ENCODE measurements around the gene CALML4.
A peak's percentile ranks its signal among the peaks of the same experiment; 100 is the strongest.
"Not testable (repeated sequence)": the region's sequence is repeated elsewhere in the genome, so short reads cannot be mapped to it uniquely, and the experiment has no call there.

The CALML4 gene

GRCh38 chr15:68192117-68192516 is 13.0 kb downstream of the CALML4 start:
- H3K4me1 Mint-ChIP-seq: peaks cover 3% of the 10 kb centered on the region
- H3K27ac Mint-ChIP-seq: no peak overlapping the region
- H3K9me3 Mint-ChIP-seq: no peaks in the 10 kb centered on the region
- no peak for ATAC-seq
- no peaks in the 10 kb centered on the region for H3K27me3 Mint-ChIP-seq
- no peak overlapping the region for H3K4me3 Mint-ChIP-seq
- H3K36me3 Mint-ChIP-seq: peaks cover 52% of the 10 kb centered on the region

- Mint-ChIP-seq H3K27me3 (no peaks in the 10 kb centered on the region), H3K36me3 (peaks cover 52% of the 10 kb centered on the region), H3K4me1 (no peaks in the 10 kb centered on the region), H3K9me3 (no peaks in the 10 kb centered on the region), H3K27ac (no peak overlapping the region), H3K4me3 (no peak overlapping the region)
- no peak for ATAC-seq
Observed at GRCh38 chr15:68191555-68191954, 13.6 kb downstream of the CALML4 start.

DNA sequence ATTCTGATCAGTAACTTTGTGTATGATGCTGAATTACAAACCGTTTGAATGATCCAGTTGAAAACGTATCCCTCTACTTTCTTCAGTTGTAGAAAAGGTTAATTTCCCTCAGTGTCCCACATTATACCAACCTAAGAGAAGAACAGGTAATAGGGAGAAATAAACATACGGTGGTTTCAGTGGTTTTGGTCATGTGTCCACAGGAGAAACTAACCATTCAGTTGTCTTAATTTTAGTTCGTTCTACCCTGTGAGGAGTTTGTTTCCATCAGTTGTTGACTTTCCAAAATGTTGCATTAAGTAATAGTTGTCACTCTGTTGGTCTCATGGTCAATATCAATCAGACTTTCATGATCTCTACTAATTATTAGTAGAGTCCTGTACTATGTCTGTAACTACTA is 15.1 kb downstream of the CALML4 start:
- ATAC-seq: no peak
- Mint-ChIP-seq H3K4me3 (no peak overlapping the region), H3K36me3 (peaks cover 55% of the 10 kb centered on the region), H3K27me3 (no peaks in the 10 kb centered on the region), H3K27ac (no peak overlapping the region), H3K4me1 (no peaks in the 10 kb centered on the region), H3K9me3 (no peaks in the 10 kb centered on the region)

DNA sequence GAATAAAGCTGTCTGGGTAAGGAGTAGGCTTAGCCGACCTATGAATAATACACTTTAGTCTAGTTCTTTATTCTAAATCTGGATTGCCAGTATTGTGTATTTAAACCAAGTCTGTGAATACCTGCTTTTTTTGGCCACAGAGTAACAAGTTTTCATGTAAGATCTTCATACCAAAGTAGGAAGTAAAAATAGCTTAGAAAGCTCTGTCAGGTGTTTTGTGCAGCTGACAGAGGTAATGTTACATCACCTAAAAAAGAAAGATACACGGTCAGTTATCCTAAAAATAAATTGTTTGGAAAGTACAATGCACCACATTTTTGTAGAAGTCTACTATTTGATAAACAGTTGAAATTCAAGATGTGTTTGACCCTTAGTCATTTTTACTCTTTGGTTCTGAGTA is 16.5 kb downstream of the CALML4 start:
- no peaks in the 10 kb centered on the region for H3K27me3 Mint-ChIP-seq
- no peaks in the 10 kb centered on the region for H3K4me1 Mint-ChIP-seq
- peaks cover 54% of the 10 kb centered on the region for H3K36me3 Mint-ChIP-seq
- H3K4me3 Mint-ChIP-seq: no peak overlapping the region
- H3K9me3 Mint-ChIP-seq: no peaks in the 10 kb centered on the region
- no peak for ATAC-seq
- peak overlapping the region; percentile 8 for H3K27ac Mint-ChIP-seq

GRCh38 chr15:68187559-68187958 is 17.6 kb downstream of the CALML4 start:
- H3K9me3 Mint-ChIP-seq: no peaks in the 10 kb centered on the region
- H3K36me3 Mint-ChIP-seq: peaks cover 52% of the 10 kb centered on the region
- H3K4me3 Mint-ChIP-seq: no peak overlapping the region
- H3K4me1 Mint-ChIP-seq: no peaks in the 10 kb centered on the region
- no peak for ATAC-seq
- no peak overlapping the region for H3K27ac Mint-ChIP-seq
- H3K27me3 Mint-ChIP-seq: no peaks in the 10 kb centered on the region

GRCh38 chr15:68186671-68187397 is 18.3 kb downstream of the CALML4 start:
- Mint-ChIP-seq H3K4me1 (no peaks in the 10 kb centered on the region), H3K4me3 (no peak overlapping the region), H3K27me3 (no peaks in the 10 kb centered on the region), H3K36me3 (peaks cover 46% of the 10 kb centered on the region), H3K9me3 (no peaks in the 10 kb centered on the region), H3K27ac (no peak overlapping the region)
- ATAC-seq: no peak

GRCh38 chr15:68184616-68185480 is 20.3 kb downstream of the CALML4 start:
- peaks cover 64% of the 10 kb centered on the region for H3K36me3 Mint-ChIP-seq
- no peaks in the 10 kb centered on the region for H3K27me3 Mint-ChIP-seq
- no peak overlapping the region for H3K27ac Mint-ChIP-seq
- no peak overlapping the region for H3K4me3 Mint-ChIP-seq
- no peak for ATAC-seq
- no peaks in the 10 kb centered on the region for H3K9me3 Mint-ChIP-seq
- H3K4me1 Mint-ChIP-seq: no peaks in the 10 kb centered on the region

DNA sequence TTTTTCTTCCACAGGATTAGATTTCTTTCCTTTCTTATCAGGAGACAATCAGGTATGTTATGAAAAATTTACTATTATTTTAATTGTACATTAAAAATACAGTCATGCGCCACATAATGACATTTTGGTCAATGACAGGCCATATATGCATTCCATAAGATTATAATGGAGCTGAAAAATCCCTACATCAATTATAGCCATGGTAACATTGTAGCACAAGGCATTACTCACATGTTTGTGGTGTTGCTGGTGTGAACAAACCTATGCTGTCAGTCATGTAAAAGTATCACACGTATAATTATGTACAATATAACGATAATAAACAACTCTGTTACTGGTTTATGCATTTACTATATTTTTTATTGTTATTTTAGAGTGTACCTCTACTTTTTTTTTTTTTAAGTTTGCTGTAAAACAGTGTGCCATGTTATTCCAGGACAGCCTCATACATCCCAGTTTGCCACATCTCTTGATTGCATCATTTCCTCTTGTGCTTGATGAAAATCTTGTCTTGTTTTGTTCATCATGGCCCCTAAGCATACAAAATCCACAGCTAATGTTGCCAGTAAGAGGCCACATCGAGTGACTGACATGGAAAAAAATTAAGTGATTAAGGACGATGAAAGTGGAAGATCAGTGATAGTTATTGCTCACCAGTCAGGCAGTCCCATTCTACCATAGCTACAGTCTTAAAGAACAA is 21.4 kb downstream of the CALML4 start:
- Mint-ChIP-seq H3K4me3 (no peak overlapping the region), H3K36me3 (peaks cover 60% of the 10 kb centered on the region), H3K4me1 (no peaks in the 10 kb centered on the region), H3K9me3 (no peaks in the 10 kb centered on the region), H3K27ac (no peak overlapping the region), H3K27me3 (no peaks in the 10 kb centered on the region)
- no peak for ATAC-seq

- H3K4me1 Mint-ChIP-seq: no peaks in the 10 kb centered on the region
- H3K27me3 Mint-ChIP-seq: no peaks in the 10 kb centered on the region
- no peak for ATAC-seq
- H3K27ac Mint-ChIP-seq: no peak overlapping the region
- no peaks in the 10 kb centered on the region for H3K9me3 Mint-ChIP-seq
- H3K4me3 Mint-ChIP-seq: no peak overlapping the region
- peaks cover 49% of the 10 kb centered on the region for H3K36me3 Mint-ChIP-seq
Observed at GRCh38 chr15:68177742-68178141, 27.4 kb downstream of the CALML4 start.

GRCh38 chr15:68176601-68177000 is 28.5 kb downstream of the CALML4 start:
- no peak for ATAC-seq
- peaks cover 45% of the 10 kb centered on the region for H3K36me3 Mint-ChIP-seq
- H3K4me3 Mint-ChIP-seq: no peak overlapping the region
- H3K4me1 Mint-ChIP-seq: no peaks in the 10 kb centered on the region
- no peak overlapping the region for H3K27ac Mint-ChIP-seq
- no peaks in the 10 kb centered on the region for H3K9me3 Mint-ChIP-seq
- no peaks in the 10 kb centered on the region for H3K27me3 Mint-ChIP-seq

DNA sequence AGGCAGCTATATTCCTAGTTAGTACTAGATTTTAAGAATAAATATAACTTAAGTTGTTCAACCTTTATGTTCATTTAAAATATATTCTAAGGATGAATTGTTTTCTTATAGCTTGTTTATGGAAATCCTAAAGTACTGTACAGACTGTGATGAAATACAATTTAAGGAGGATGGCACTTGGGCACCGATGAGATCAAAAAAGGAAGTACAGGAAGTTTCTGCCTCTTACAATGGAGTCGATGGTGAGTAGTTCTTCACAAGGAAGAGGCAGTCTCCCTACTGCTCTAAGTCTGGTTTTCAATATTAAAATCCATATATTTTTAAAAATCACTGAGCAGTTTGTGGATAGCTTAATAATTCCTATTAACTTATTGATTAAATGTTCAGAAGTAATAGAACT is 29.6 kb downstream of the CALML4 start:
- H3K27me3 Mint-ChIP-seq: no peaks in the 10 kb centered on the region
- H3K36me3 Mint-ChIP-seq: peaks cover 43% of the 10 kb centered on the region
- H3K4me3 Mint-ChIP-seq: no peak overlapping the region
- no peak for ATAC-seq
- no peaks in the 10 kb centered on the region for H3K9me3 Mint-ChIP-seq
- no peak overlapping the region for H3K27ac Mint-ChIP-seq
- no peaks in the 10 kb centered on the region for H3K4me1 Mint-ChIP-seq

DNA sequence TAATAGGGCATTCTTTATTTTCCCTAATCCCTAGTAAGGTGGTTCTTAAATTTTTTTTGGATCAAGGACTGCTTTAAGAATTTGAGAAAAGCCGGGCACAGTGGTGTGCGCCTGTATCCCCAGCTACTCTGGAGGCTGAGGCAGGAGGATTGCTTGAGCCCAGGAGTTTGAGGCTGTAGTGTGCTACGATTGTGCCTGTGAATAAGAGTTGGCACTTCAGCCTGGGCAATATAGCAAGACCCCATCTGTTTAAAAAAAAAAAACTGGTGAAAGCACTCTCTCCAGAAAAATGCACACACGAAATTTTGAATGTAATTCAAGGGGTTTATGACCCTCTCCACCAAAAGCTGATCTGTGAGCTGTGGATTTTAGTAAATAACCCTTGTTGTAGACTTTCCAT is 32.0 kb downstream of the CALML4 start:
- Mint-ChIP-seq H3K4me1 (no peaks in the 10 kb centered on the region), H3K4me3 (no peak overlapping the region), H3K9me3 (no peaks in the 10 kb centered on the region), H3K36me3 (peaks cover 41% of the 10 kb centered on the region), H3K27me3 (no peaks in the 10 kb centered on the region), H3K27ac (no peak overlapping the region)
- no peak for ATAC-seq

DNA sequence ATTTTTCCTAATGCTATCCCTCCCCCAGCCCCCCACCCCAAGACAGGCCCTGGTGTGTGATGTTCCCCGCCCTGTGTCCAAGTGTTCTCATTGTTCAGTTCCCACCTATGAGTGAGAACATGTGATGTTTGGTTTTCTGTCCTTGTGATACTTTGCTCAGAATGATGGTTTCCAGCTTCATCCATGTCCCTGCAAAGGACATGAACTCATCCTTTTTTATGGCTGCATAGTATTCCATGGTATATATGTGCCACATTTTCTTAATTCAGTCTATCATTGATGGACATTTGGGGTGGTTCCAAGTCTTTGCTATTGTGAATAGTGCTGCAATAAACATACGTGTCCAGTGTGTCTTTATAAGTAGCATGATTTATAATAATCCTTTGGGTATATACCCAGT is 33.1 kb downstream of the CALML4 start:
- H3K36me3 Mint-ChIP-seq: peaks cover 31% of the 10 kb centered on the region
- H3K9me3 Mint-ChIP-seq, H3K4me3 Mint-ChIP-seq: not testable (repeated sequence)

DNA sequence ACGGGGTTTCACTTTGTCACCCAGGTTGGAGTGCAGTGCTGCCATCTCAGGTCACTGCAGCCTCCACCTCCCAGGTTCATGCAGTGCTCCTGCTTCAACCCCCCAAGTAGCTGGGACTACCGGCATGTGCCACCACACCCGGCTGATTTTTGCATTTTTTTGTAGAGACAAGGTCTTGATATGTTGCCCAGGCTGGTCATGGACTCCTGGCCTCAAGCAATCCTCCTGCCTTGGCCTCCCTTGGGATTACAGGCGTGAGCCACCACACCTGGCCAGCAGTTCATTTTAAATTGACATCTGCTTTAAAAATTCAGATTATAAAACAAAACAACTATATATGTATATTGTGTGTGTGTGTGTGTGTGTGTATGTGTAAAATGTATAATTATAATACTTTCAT is 38.3 kb downstream of the CALML4 start:
- no peak overlapping the region for H3K27ac Mint-ChIP-seq
- ATAC-seq: no peak
- no peaks in the 10 kb centered on the region for H3K9me3 Mint-ChIP-seq
- H3K4me1 Mint-ChIP-seq: no peaks in the 10 kb centered on the region
- no peak overlapping the region for H3K4me3 Mint-ChIP-seq
- H3K36me3 Mint-ChIP-seq: peaks cover 42% of the 10 kb centered on the region
- no peaks in the 10 kb centered on the region for H3K27me3 Mint-ChIP-seq

More for the DNA sequence above, 33.1 kb downstream of the CALML4 start:
- H3K4me1 Mint-ChIP-seq, H3K27ac Mint-ChIP-seq, ATAC-seq, H3K27me3 Mint-ChIP-seq: not testable (repeated sequence)

- ATAC-seq: no peak
- Mint-ChIP-seq H3K4me1 (no peaks in the 10 kb centered on the region), H3K9me3 (no peaks in the 10 kb centered on the region), H3K27me3 (no peaks in the 10 kb centered on the region), H3K27ac (no peak overlapping the region), H3K4me3 (no peak overlapping the region), H3K36me3 (peaks cover 41% of the 10 kb centered on the region)
Observed at GRCh38 chr15:68163191-68163590, 41.9 kb downstream of the CALML4 start.

Data from stimulated activated memory B cell treated with anti-CD40 and anti-IgM and Interleukin-4, amounts not matched to agents 10 μg/mL and 1 μg/mL and 100 μg/mL, for 72 hours (primary cell).